Neural cell (in vitro differentiated cells): ENCODE results near the gene ADPRM. TPM values are rescaled to one million over a fixed set of nuclear protein-coding genes. Genes with fewer than 3 reads are reported as not detected.
"Not testable (repeated sequence)": the region's sequence is repeated elsewhere in the genome, so short reads cannot be mapped to it uniquely, and the experiment has no call there.

Experiments
- H2AFZ ChIP-seq: fragments of 200-600, 300-800 bp; sonication (generic), shearing (Covaris generic); 2 replicates; pipeline ENCODE4 v1.6.0; 2014; ENCODE audit warnings: low read depth, mild to moderate bottlenecking, antibody characterized with exemption, low read length, moderate library complexity
- H3F3A ChIP-seq: fragments of 200-600 bp; shearing (Covaris generic); 2 replicates; pipeline ENCODE4 v1.6.1; 2016; ENCODE audit warnings: mild to moderate bottlenecking, moderate library complexity, mixed read lengths, antibody characterized with exemption, low read length; ENCODE audit not compliant: insufficient read depth, poor library complexity, severe bottlenecking
- H3K27ac ChIP-seq: fragments of 200-600, 300-800 bp; sonication (generic), shearing (Covaris generic); 2 replicates; pipeline ENCODE4 v1.5.1; 2014; ENCODE audit warnings: mild to moderate bottlenecking, low read length, moderate library complexity
- H3K27me3 ChIP-seq: fragments of 300-800, 200-600 bp; sonication (generic), shearing (Covaris generic); 2 replicates; pipeline ENCODE4 v1.6.0; 2014; ENCODE audit warnings: mild to moderate bottlenecking, low read depth, low read length, moderate library complexity; ENCODE audit not compliant: insufficient read depth
- H3K36me3 ChIP-seq: fragments of 300-800, 200-600 bp; sonication (generic), shearing (Covaris generic); 2 replicates; pipeline ENCODE4 v1.5.1; 2014; ENCODE audit warnings: mild to moderate bottlenecking, antibody characterized with exemption, low read length, moderate library complexity; ENCODE audit not compliant: insufficient read depth
- H3K4me2 ChIP-seq: fragments of 300-800, 200-600 bp; sonication (generic), shearing (Covaris generic); 2 replicates; pipeline ENCODE4 v1.6.0; 2014; ENCODE audit warnings: mild to moderate bottlenecking, low read length
- H3K4me3 ChIP-seq: fragments of 300-800, 200-600 bp; sonication (generic), shearing (Covaris generic); 2 replicates; pipeline ENCODE4 v1.5.1; 2014; ENCODE audit warnings: mild to moderate bottlenecking, low read length, moderate library complexity
- H3K79me2 ChIP-seq: fragments of 200-600 bp; shearing (Covaris generic); replicated peaks from 2 replicates; pipeline ENCODE4 v1.6.0; 2014; ENCODE audit warnings: mild to moderate bottlenecking, low read length, moderate library complexity; ENCODE audit not compliant: insufficient read depth
- H3K9ac ChIP-seq: fragments of 300-800, 200-600 bp; sonication (generic), shearing (Covaris generic); 2 replicates; pipeline ENCODE4 v1.6.1; 2016; ENCODE audit warnings: mild to moderate bottlenecking, low read length, mixed read lengths
- H3K9me2 ChIP-seq: fragments of 200-600 bp; shearing (Covaris generic); 2 replicates; pipeline ENCODE4 v1.6.1; 2016; ENCODE audit warnings: mild to moderate bottlenecking, low read length, mixed read lengths; ENCODE audit not compliant: insufficient read depth
- H3K9me3 ChIP-seq: fragments of 200-600, 300-800 bp; sonication (generic), shearing (Covaris generic); 2 replicates; pipeline ENCODE4 v1.6.1; 2016; ENCODE audit warnings: mild to moderate bottlenecking, mixed run types, low read length, moderate library complexity, mixed read lengths
- H4K20me1 ChIP-seq: fragments of 200-600 bp; shearing (Covaris generic); 2 replicates; pipeline ENCODE4 v1.6.1; 2016; ENCODE audit warnings: mild to moderate bottlenecking, mixed run types; ENCODE audit not compliant: insufficient read depth
- CTCF ChIP-seq: fragments of 450-650 bp; IDR thresholded peaks from 2 replicates; pipeline ENCODE4 v1.5.1; 2014; ENCODE audit warnings: antibody characterized with exemption, mild to moderate bottlenecking, moderate library complexity; ENCODE audit not compliant: poor library complexity, severe bottlenecking
- EP300 ChIP-seq: fragments of 450-650 bp; conservative IDR thresholded peaks from 2 replicates; pipeline ENCODE4 v1.6.1; 2014; ENCODE audit warnings: antibody characterized with exemption, mild to moderate bottlenecking, moderate library complexity; ENCODE audit not compliant: poor library complexity, severe bottlenecking
- EZH2 ChIP-seq: fragments of 200-600, 300-800 bp; shearing (Covaris generic), sonication (generic); IDR thresholded peaks from 2 replicates; pipeline ENCODE4 v1.6.1; 2014; ENCODE audit warnings: antibody characterized with exemption, low read length, borderline replicate concordance, mild to moderate bottlenecking; ENCODE audit not compliant: insufficient read depth, poor library complexity, severe bottlenecking
- MXI1 ChIP-seq: fragments of 450-650 bp; conservative IDR thresholded peaks from 2 replicates; pipeline ENCODE4 v1.6.1; 2014; ENCODE audit warnings: antibody characterized with exemption, mild to moderate bottlenecking; ENCODE audit not compliant: poor library complexity, severe bottlenecking
- POLR2AphosphoS5 ChIP-seq: IDR thresholded peaks from 2 replicates; pipeline ENCODE4 v1.6.1; 2012
- RAD21 ChIP-seq: fragments of 450-650 bp; conservative IDR thresholded peaks from 2 replicates; pipeline ENCODE4 v1.6.1; 2014; ENCODE audit warnings: antibody characterized with exemption, mild to moderate bottlenecking, moderate library complexity
- REST ChIP-seq: IDR thresholded peaks from 2 replicates; pipeline ENCODE4 v1.6.1; 2012; ENCODE audit warnings: borderline replicate concordance
- SMC3 ChIP-seq: fragments of 450-650 bp; conservative IDR thresholded peaks from 2 replicates; pipeline ENCODE4 v1.6.1; 2014; ENCODE audit warnings: antibody characterized with exemption, mild to moderate bottlenecking, moderate library complexity; ENCODE audit not compliant: poor library complexity
- TAF1 ChIP-seq: IDR thresholded peaks from 2 replicates; pipeline ENCODE4 v1.6.1; 2012; ENCODE audit warnings: low read depth
- polyA plus RNA-seq: library from polyadenylated mRNA; depleted of rRNA; stranded (reverse); fragments of >200 nt; gene quantifications from 2 replicates; pipeline ENCODE4 v1.2.3, GENCODE V29; 2014

Gene ADPRM
- polyA plus RNA-seq, 1 donor from 2014 or later, result 19.2 TPM

- H3K79me2 ChIP-seq, result no peaks in the 10 kb centered on the region
- TF ChIP-seq CTCF (peak; percentile 60), POLR2AphosphoS5 (no peak), EZH2 (no peak), TAF1 (no peak), SMC3 (peak; percentile 49), MXI1 (no peak), REST (no peak), EP300 (no peak), RAD21 (peak; percentile 39)
- H3K36me3 ChIP-seq, result peaks cover 5% of the 10 kb centered on the region
Observed at GRCh38 chr17:10683853-10684252, 13.5 kb upstream of the ADPRM start.

GRCh38 chr17:10687499-10687898 lies 9.9 kb upstream of the ADPRM start:
- Histone ChIP-seq H4K20me1 (no peaks in the 10 kb centered on the region), H3F3A (no peaks in the 10 kb centered on the region), H3K4me2 (no peak overlapping the region), H2AFZ (no peak overlapping the region), H3K9ac (no peak overlapping the region), H3K27me3 (no peaks in the 10 kb centered on the region), H3K27ac (no peak overlapping the region), H3K9me3 (no peaks in the 10 kb centered on the region), H3K79me2 (peaks cover 5% of the 10 kb centered on the region), H3K36me3 (peaks cover 14% of the 10 kb centered on the region), H3K9me2 (no peaks in the 10 kb centered on the region), H3K4me3 (no peak overlapping the region)
- no peak for TF ChIP-seq REST
- no peak for TF ChIP-seq CTCF
- TF ChIP-seq RAD21, result no peak
- TF ChIP-seq TAF1, result no peak
- TF ChIP-seq MXI1, result no peak
- TF ChIP-seq EP300, result no peak
- TF ChIP-seq SMC3, result no peak
- TF ChIP-seq POLR2AphosphoS5, result no peak
- no peak for TF ChIP-seq EZH2

More at GRCh38 chr17:10683853-10684252, 13.5 kb upstream of the ADPRM start:
- Histone ChIP-seq H3K9me3 (no peaks in the 10 kb centered on the region), H3K4me3 (no peak overlapping the region), H3K9me2 (no peaks in the 10 kb centered on the region), H3K27me3 (no peaks in the 10 kb centered on the region), H3K9ac (no peak overlapping the region), H3F3A (no peaks in the 10 kb centered on the region), H3K4me2 (no peak overlapping the region), H4K20me1 (no peaks in the 10 kb centered on the region), H3K27ac (no peak overlapping the region), H2AFZ (no peak overlapping the region)

GRCh38 chr17:10695875-10696407 lies 1.5 kb upstream of the ADPRM start:
- Histone ChIP-seq H3K4me3 (peak overlapping the region; percentile 99), H3K4me2 (peak overlapping the region; percentile 99), H3K79me2 (peaks cover 36% of the 10 kb centered on the region)
- not testable (repeated sequence) for H3K9ac ChIP-seq, H3K27me3 ChIP-seq, H3K9me3 ChIP-seq, H3K36me3 ChIP-seq, H3F3A ChIP-seq, H2AFZ ChIP-seq, H3K9me2 ChIP-seq, H4K20me1 ChIP-seq, H3K27ac ChIP-seq
